ENCODE results near the gene TRIM65. TPM values are rescaled to one million over a fixed set of nuclear protein-coding genes. Genes with fewer than 3 reads are reported as not detected.

TRIM65 gene
- total and polyA plus RNA-seq, 4 donors = 11.7 to 24.8 (median 18.1) TPM

GRCh38 chr17:75898065-75898464 is 1.3 kb upstream of the TRIM65 start:
- H3K27ac ChIP-seq (ENCODE audit: low read depth, low read length) = no peak overlapping the region
- peaks cover 77% of the 10 kb centered on the region for H3K36me3 ChIP-seq (ENCODE audit: control insufficient read depth, insufficient read depth, low read length)
- H3K27me3 ChIP-seq (ENCODE audit: control insufficient read depth, insufficient read depth, low read length) = no peaks in the 10 kb centered on the region
- WGBS (ENCODE audit: insufficient coverage) = 94% methylated on average over 7 of the region's 8 CpGs
- peaks cover 40% of the 10 kb centered on the region for H3K4me1 ChIP-seq (ENCODE audit: control insufficient read depth, insufficient read depth, low read length)
- no peak for DNase-seq (ENCODE audit: low read depth in 4 of 6, low spot score in 6 of 6)
- no peak overlapping the region for H3K4me3 ChIP-seq (ENCODE audit: low read depth, low read length)
- no peaks in the 10 kb centered on the region for H3K9me3 ChIP-seq (ENCODE audit: control insufficient read depth, insufficient read depth, low read length)

DNA sequence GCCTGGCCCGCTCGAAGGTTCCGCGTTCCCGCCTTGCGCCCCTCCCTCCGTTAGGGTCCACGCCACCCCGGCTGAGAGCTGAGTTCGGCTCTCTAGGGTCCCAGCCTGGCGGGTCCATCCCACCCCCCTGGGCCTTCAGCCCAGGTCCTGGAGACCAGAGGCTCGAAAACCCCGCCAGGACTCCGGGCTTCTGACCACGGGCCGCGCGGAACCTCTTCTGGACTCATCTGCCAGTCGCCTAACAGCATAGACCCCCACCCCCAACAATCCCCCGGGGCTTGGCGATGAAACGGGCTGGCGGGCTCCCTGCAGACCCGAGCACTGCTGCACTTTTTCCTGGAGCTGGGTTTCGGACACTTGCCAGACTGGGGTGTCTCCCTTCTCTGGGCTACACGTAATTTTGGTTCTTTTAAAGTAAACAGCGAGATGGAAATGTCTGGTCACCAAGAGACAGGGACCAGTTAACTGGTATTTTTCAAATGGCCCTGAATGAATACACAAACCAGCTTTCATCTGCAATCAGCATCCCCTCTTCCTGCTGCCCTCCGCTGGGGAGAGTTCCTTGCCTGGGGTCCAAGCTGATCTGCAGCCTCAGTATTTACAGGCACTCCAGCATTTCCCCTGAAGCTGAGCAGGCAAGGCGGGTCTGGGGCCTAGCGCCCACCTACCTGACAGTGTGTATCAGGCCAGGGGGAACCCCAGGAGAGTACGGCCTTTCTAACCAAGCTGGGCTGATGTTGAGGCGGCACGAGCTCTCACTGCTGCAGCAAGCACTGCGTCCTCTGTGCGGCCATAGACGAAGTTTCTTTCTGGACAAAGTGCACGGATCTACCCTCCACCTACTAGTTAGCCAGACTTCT is 639 bp upstream of the TRIM65 start:
- peak in 2 of 6 donors; percentile 13 to 61 for DNase-seq (ENCODE audit: low read depth in 4 of 6, low spot score in 6 of 6)
- peak overlapping the region; percentile 92 for H3K27ac ChIP-seq (ENCODE audit: low read depth, low read length)
- peak overlapping the region; percentile 45 for H3K4me3 ChIP-seq (ENCODE audit: low read depth, low read length)
- no peaks in the 10 kb centered on the region for H3K27me3 ChIP-seq (ENCODE audit: control insufficient read depth, insufficient read depth, low read length)
- H3K36me3 ChIP-seq (ENCODE audit: control insufficient read depth, insufficient read depth, low read length) = peaks cover 77% of the 10 kb centered on the region
- WGBS (ENCODE audit: insufficient coverage) = 28% methylated on average over 30 of the region's 37 CpGs
- H3K4me1 ChIP-seq (ENCODE audit: control insufficient read depth, insufficient read depth, low read length) = peaks cover 44% of the 10 kb centered on the region
- H3K9me3 ChIP-seq (ENCODE audit: control insufficient read depth, insufficient read depth, low read length) = no peaks in the 10 kb centered on the region

GRCh38 chr17:75895370-75896155 is 1.2 kb downstream of the TRIM65 start:
- H3K27me3 ChIP-seq (ENCODE audit: control insufficient read depth, insufficient read depth, low read length) = no peaks in the 10 kb centered on the region
- H3K4me1 ChIP-seq (ENCODE audit: control insufficient read depth, insufficient read depth, low read length) = peaks cover 53% of the 10 kb centered on the region
- peaks cover 78% of the 10 kb centered on the region for H3K36me3 ChIP-seq (ENCODE audit: control insufficient read depth, insufficient read depth, low read length)
- DNase-seq (ENCODE audit: low read depth in 4 of 6, low spot score in 6 of 6) = peak in 1 of 6 donors; percentile 25
- 27% methylated on average over 26 of the region's 28 CpGs for WGBS (ENCODE audit: insufficient coverage)
- peak overlapping the region; percentile 6 for H3K27ac ChIP-seq (ENCODE audit: low read depth, low read length)
- peak overlapping the region; percentile 62 for H3K4me3 ChIP-seq (ENCODE audit: low read depth, low read length)
- H3K9me3 ChIP-seq (ENCODE audit: control insufficient read depth, insufficient read depth, low read length) = no peaks in the 10 kb centered on the region

GRCh38 chr17:75894049-75894733 is 2.6 kb downstream of the TRIM65 start:
- Histone ChIP-seq H3K4me3 (ENCODE audit: low read depth, low read length) (no peak overlapping the region), H3K4me1 (ENCODE audit: control insufficient read depth, insufficient read depth, low read length) (peaks cover 53% of the 10 kb centered on the region), H3K9me3 (ENCODE audit: control insufficient read depth, insufficient read depth, low read length) (no peaks in the 10 kb centered on the region), H3K27me3 (ENCODE audit: control insufficient read depth, insufficient read depth, low read length) (no peaks in the 10 kb centered on the region), H3K36me3 (ENCODE audit: control insufficient read depth, insufficient read depth, low read length) (peaks cover 74% of the 10 kb centered on the region), H3K27ac (ENCODE audit: low read depth, low read length) (no peak overlapping the region)
- DNase-seq (ENCODE audit: low read depth in 4 of 6, low spot score in 6 of 6) = peak in 1 of 6 donors; percentile 22
- WGBS (ENCODE audit: insufficient coverage) = 80% methylated on average over 17 of the region's 22 CpGs

DNA sequence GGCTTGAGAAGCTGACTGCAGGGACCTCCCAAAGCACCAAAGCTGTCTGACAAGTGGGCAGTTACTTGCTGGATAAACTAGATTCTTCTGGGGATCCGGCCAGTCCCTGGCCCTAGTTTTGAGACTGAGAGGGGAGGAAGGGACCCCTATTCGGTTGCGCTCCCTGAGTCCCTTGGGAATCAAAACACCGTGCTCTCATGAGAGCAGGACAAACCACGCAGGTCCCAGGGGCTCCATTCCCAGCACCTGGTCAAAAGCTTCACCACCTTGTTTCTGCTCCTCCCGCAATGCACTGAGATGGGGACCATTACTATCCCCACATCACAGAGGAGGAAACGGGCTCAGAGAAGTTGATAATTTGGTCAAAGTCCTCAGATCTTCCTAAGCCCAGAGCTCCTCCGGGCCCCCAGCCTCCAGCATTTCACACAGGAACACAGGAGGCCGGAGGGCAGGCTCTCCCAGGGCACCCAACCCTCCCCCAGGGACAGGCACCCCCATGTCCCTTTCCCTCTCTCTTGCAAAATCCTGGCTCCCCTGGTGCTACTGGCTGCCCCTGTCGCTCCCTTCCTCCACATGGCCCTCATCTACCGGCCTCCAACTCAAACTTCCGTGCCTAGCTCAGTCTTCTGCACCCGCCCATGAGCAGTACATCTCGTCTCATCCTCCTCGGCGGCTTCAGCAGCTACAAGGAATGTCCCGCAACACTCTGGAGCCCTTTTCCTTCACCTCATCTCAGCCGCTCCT is 3.3 kb downstream of the TRIM65 start:
- H3K27ac ChIP-seq (ENCODE audit: low read depth, low read length) = no peak overlapping the region
- H3K36me3 ChIP-seq (ENCODE audit: control insufficient read depth, insufficient read depth, low read length) = peaks cover 70% of the 10 kb centered on the region
- 87% methylated on average over 15 of the region's 18 CpGs for WGBS (ENCODE audit: insufficient coverage)
- no peak overlapping the region for H3K4me3 ChIP-seq (ENCODE audit: low read depth, low read length)
- peaks cover 53% of the 10 kb centered on the region for H3K4me1 ChIP-seq (ENCODE audit: control insufficient read depth, insufficient read depth, low read length)
- H3K27me3 ChIP-seq (ENCODE audit: control insufficient read depth, insufficient read depth, low read length) = no peaks in the 10 kb centered on the region
- no peaks in the 10 kb centered on the region for H3K9me3 ChIP-seq (ENCODE audit: control insufficient read depth, insufficient read depth, low read length)
- DNase-seq (ENCODE audit: low read depth in 4 of 6, low spot score in 6 of 6) = no peak

DNA sequence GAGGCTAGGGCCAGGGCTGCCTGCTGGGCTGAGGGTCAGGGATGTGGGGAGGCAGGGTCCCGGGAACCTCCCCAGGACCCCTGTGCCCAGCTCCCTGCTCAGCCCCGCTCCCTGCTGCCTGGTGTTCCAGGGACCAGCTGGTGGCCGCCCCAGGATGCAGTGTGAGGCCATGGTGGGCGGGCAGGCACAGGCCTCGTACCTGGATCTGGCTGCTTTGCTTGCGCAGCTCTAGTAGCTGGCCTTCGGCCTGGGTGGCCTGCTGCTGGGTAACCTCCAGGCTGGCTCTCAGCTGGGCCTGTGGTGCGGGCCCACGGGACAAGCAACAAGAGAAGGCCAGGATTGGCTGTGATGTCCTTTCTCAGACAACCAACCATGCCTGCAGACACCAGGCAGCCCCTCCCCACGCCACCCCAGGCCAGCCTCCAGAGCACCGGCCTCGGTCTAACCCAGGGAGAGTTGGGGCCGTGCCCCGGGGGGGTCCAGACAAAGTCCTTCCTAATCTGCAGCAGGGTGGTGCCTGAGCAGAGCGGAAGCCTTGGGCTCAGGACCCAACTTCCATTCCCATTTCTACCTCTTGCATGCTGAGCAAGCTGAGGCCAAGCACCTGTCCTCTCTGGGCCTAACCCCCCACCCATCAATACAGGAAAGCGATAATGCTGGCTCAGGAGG is 4.1 kb downstream of the TRIM65 start:
- Histone ChIP-seq H3K4me3 (ENCODE audit: low read depth, low read length) (no peak overlapping the region), H3K36me3 (ENCODE audit: control insufficient read depth, insufficient read depth, low read length) (peaks cover 65% of the 10 kb centered on the region), H3K27ac (ENCODE audit: low read depth, low read length) (no peak overlapping the region), H3K9me3 (ENCODE audit: control insufficient read depth, insufficient read depth, low read length) (no peaks in the 10 kb centered on the region), H3K4me1 (ENCODE audit: control insufficient read depth, insufficient read depth, low read length) (peaks cover 49% of the 10 kb centered on the region), H3K27me3 (ENCODE audit: control insufficient read depth, insufficient read depth, low read length) (no peaks in the 10 kb centered on the region)
- 96% methylated on average over 16 of the region's 16 CpGs for WGBS (ENCODE audit: insufficient coverage)
- DNase-seq (ENCODE audit: low read depth in 4 of 6, low spot score in 6 of 6) = no peak

DNA sequence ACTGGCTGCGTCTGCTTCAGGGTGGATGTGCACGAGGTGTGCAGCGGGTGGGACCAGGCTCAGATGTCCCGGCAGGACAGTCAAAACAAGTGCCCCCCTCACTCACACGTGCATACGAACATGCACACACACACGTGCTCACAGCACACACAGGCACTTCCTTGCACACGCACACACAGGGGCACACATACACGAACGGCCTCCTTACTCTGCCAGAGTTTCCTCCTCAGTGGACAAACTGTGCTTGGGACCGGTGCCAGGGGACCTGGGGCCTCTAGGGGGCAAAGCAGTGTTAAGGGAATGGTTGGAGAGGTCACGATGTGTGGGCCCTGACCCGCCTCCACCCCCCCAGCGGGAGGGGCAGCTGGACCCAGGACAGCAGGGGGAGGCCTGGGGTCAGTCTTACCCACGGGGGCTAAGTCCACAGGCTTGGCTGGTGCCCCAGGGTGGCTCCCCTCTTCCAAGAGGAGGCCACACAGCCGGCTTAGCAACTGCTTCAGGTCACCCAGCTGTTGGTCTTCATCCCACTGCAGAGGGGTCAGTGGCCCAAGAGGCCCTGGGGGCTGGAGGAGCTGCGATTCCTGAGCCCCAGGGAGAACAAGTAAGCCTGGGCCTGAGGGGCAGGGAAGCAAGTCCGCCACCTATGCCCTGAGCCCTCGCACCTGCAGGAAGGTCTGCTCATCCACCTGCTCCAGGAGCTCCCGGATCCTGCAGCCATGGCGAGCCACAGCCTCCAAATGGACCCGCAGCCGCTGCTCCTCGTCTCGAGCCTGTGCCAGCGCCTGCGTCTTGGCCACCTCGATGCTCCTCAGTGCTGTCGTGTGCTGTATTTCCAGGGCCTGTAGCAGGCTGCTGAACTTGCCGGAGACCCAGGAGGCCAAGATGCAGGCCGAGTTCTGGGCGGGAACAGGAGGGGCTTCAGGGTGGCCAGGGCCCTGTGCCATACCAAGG is 4.9 kb downstream of the TRIM65 start:
- Histone ChIP-seq H3K27me3 (ENCODE audit: control insufficient read depth, insufficient read depth, low read length) (no peaks in the 10 kb centered on the region), H3K4me3 (ENCODE audit: low read depth, low read length) (no peak overlapping the region), H3K9me3 (ENCODE audit: control insufficient read depth, insufficient read depth, low read length) (no peaks in the 10 kb centered on the region), H3K4me1 (ENCODE audit: control insufficient read depth, insufficient read depth, low read length) (peaks cover 41% of the 10 kb centered on the region), H3K27ac (ENCODE audit: low read depth, low read length) (no peak overlapping the region), H3K36me3 (ENCODE audit: control insufficient read depth, insufficient read depth, low read length) (peaks cover 59% of the 10 kb centered on the region)
- DNase-seq (ENCODE audit: low read depth in 4 of 6, low spot score in 6 of 6) = no peak
- 84% methylated on average over 24 of the region's 32 CpGs for WGBS (ENCODE audit: insufficient coverage)

DNA sequence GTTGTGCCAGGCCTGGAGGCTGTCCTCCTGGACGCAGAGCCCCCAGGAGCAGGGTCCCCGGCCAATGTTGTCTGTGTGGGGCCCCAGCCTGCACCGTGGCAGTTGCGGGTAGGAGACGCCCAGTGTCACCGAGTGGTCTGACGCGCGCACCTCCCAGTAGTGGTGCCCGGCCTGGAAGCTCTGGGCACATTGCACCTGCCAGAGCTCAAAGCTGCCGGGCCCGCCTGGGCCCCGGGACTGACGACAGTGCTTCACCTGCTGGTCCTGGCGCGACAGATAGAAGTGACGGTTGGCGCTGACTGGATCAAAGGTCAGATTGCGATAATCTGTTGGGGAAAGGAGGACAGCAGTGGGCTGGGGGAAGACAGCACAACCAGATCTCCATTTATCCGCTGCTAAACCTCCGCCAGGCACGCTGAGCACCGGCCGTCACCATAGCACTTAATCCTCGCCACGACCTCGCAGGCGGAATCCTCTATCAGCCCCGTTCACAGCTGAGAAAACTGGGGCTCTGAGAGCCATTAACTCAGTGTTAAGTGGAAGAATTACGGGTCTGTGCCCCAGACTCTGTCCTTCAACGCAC is 5.6 kb downstream of the TRIM65 start:
- Histone ChIP-seq H3K27me3 (ENCODE audit: control insufficient read depth, insufficient read depth, low read length) (no peaks in the 10 kb centered on the region), H3K9me3 (ENCODE audit: control insufficient read depth, insufficient read depth, low read length) (no peaks in the 10 kb centered on the region), H3K36me3 (ENCODE audit: control insufficient read depth, insufficient read depth, low read length) (peaks cover 59% of the 10 kb centered on the region), H3K27ac (ENCODE audit: low read depth, low read length) (no peak overlapping the region), H3K4me1 (ENCODE audit: control insufficient read depth, insufficient read depth, low read length) (peaks cover 40% of the 10 kb centered on the region), H3K4me3 (ENCODE audit: low read depth, low read length) (no peak overlapping the region)
- WGBS (ENCODE audit: insufficient coverage) = 90% methylated on average over 31 of the region's 31 CpGs
- DNase-seq (ENCODE audit: low read depth in 4 of 6, low spot score in 6 of 6) = no peak
